Activated CD8-positive, alpha-beta memory T cell treated with anti-CD3 and anti-CD28 coated beads for 4 hours (primary cell): ENCODE results near the gene TMEM116.

ENCODE experiments used
- DNase-seq, 2 donors: peaks; one replicate each; pipeline ENCODE4 v3.0.0-alpha.2; 2020; ENCODE audit warnings: low read depth in 2 of 2

TMEM116 gene

GRCh38 chr12:111893287-111893686 lies 119.7 kb downstream of the TMEM116 start:
- DNase-seq = no peak

DNA sequence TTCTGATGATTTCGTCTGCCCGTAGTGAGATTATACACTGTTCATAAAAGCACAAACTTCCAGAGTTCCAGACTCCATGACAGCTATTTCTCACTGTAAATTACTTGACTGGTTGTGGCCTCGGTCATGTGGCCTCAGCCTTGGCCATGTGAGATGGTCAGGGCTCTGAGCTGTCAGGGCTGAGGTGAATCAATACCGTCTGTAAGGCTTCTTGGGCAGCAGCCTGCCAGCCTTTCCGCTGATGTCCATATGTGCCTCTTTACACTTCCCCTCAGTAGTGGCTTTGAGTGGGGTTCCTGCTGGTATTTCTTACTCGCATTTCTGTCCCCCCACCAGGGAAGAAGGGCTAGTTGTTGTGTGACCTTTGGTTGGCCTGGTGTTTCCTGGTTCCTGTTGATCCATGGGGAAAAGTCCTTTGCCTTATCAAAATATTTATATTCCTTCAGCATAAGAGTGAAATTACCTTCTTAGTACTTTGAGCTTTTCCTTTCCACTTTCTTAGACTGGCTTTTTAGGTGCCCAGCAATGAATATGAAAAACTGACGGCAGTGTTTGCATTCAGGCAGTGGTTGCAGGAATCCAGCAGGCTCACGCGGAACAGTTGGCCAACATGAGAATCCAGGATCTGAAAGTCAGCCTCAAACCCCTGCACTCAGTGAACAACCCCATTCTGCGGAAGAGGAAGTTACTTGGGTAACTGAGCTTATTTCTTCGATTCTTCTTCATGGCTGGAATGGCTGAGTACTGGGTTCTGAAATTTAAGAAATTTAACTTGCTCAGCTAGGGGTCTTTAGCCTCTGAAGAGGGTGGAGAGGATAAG lies 124.8 kb downstream of the TMEM116 start:
- no peak for DNase-seq

- no peak for DNase-seq
These were observed 126.1 kb downstream of the TMEM116 start for GRCh38 chr12:111886662-111887545.

DNA sequence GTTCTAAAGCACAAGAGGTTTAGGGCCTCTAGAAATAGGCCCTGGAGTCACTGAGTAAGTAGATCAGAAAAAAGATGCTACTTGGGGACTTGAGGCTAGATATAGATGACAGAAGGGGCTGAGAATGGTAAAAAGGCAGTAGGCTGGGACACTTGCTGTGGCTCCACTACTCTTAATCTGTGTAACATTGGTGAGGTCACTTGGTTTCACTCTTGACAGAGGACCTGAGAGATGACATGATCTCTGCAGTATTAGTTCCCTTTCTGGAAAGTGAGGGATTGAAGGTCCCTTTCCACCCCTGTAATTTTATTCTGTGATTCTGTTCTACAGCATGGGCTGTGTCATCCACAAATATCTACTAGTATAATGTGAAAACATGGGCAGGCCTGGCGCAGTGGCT lies 131.2 kb downstream of the TMEM116 start:
- no peak for DNase-seq
